Activated T-helper 1 cell treated with anti-CD3 and anti-CD28 coated beads, Interleukin-12 subunit alpha, Interleukin-12 subunit beta, Interleukin-2, Interleukin-4 antibody, amounts not matched to agents 30 ng/mL and 10 ng/mL and 1 ng/mL, durations not matched to agents 14 hours and 24 hours and 36 hours (primary cell): ENCODE results near the gene CPXM1. TPM values are rescaled to one million over a fixed set of nuclear protein-coding genes. Genes with fewer than 3 reads are reported as not detected.

Experiments used
- DNase-seq: peaks from one replicate; pipeline ENCODE4 v3.0.0; 2021; ENCODE audit warnings: low spot score
- H3K27ac Mint-ChIP-seq: one replicate; pipeline ENCODE4 v1.8.0; 2021; ENCODE audit warnings: mild to moderate bottlenecking, mixed read lengths
- H3K27me3 Mint-ChIP-seq: one replicate; pipeline ENCODE4 v1.8.0; 2022; ENCODE audit warnings: mild to moderate bottlenecking, moderate library complexity, mixed read lengths; ENCODE audit not compliant: insufficient read depth
- H3K36me3 Mint-ChIP-seq: one replicate; pipeline ENCODE4 v1.8.0; 2021; ENCODE audit warnings: low read depth, mixed read lengths
- H3K4me1 Mint-ChIP-seq: one replicate; pipeline ENCODE4 v1.8.0; 2021; ENCODE audit warnings: low read depth, mixed read lengths
- H3K4me3 Mint-ChIP-seq: one replicate; pipeline ENCODE4 v1.8.0; 2021; ENCODE audit warnings: mild to moderate bottlenecking, moderate library complexity, mixed read lengths
- H3K9me3 Mint-ChIP-seq: one replicate; pipeline ENCODE4 v1.8.0; 2021; ENCODE audit warnings: mixed read lengths
- intact Hi-C: fragments of 100-400 bp; cut with micrococcal nuclease; formaldehyde crosslinking; loops from one replicate; pipeline ENCODE4 v1.15.1; 2024
- total RNA-seq: library from RNA; stranded (reverse); gene quantifications from 2 replicates; pipeline ENCODE4 v1.2.3, GENCODE V29; 2022

CPXM1 gene
- total RNA-seq, 1 donor from 2014 or later = 0.31 TPM

- intact Hi-C loops = no loop called here
- Mint-ChIP-seq H3K36me3 (peaks cover 3% of the 10 kb centered on the region), H3K4me1 (peaks cover 31% of the 10 kb centered on the region), H3K27ac (no peak overlapping the region), H3K4me3 (no peak overlapping the region), H3K9me3 (no peaks in the 10 kb centered on the region), H3K27me3 (peaks cover 26% of the 10 kb centered on the region)
- no peak for DNase-seq
Observed at GRCh38 chr20:2745060-2745910, 55.1 kb downstream of the CPXM1 start.

Other genes starting within 250 kb of the CPXM1 start
- 863 and 897 TPM in 2 replicates for gene NOP56, start 148.0 kb downstream of the CPXM1 start, total RNA-seq
- 116 and 125 TPM in 2 replicates for gene IDH3B, start 136.4 kb downstream of the CPXM1 start, total RNA-seq
- 12.3 and 12.6 TPM in 2 replicates for gene EBF4, start 107.8 kb downstream of the CPXM1 start, total RNA-seq
- not detected in 2 replicates for gene C20orf141, start 14.4 kb upstream of the CPXM1 start, total RNA-seq
- not detected in 2 replicates for gene TMEM239, start 15.7 kb upstream of the CPXM1 start, total RNA-seq
- 24.0 and 27.9 TPM in 2 replicates for gene PCED1A, start 40.0 kb upstream of the CPXM1 start, total RNA-seq
- 46.0 and 48.9 TPM in 2 replicates for gene VPS16, start 40.1 kb upstream of the CPXM1 start, total RNA-seq
- 64.0 and 67.5 TPM in 2 replicates for gene PTPRA, start 72.9 kb upstream of the CPXM1 start, total RNA-seq
- 2.1 and 2.3 TPM in 2 replicates for gene GNRH2, start 243.0 kb upstream of the CPXM1 start, total RNA-seq
- gene MRPS26, start 245.4 kb upstream of the CPXM1 start, total RNA-seq = 106 and 114 TPM in 2 replicates